GM23338 (cell line): ENCODE results near the gene TAGLN3. TPM values are rescaled to one million over a fixed set of nuclear protein-coding genes. Genes with fewer than 3 reads are reported as not detected.

ENCODE experiments used
- ATAC-seq: fragments of 200-7000 bp; cut with Tn5 transposase; 3 replicates; pipeline ENCODE4 v1.9.1; 2020
- DNase-seq: peaks from one replicate; pipeline ENCODE4 v3.0.0-alpha.2; 2015; ENCODE audit warnings: low spot score
- H2AFZ ChIP-seq: fragments of 200-600 bp; sonication (generic); 2 replicates; pipeline ENCODE4 v1.8.0; 2016; ENCODE audit warnings: antibody characterized with exemption, mild to moderate bottlenecking, moderate library complexity
- H3F3A ChIP-seq: fragments of 200-600 bp; sonication (generic); replicated peaks from 2 replicates; pipeline ENCODE4 v1.8.0; 2017; ENCODE audit warnings: antibody characterized with exemption, mixed run types, low read depth
- H3K27ac ChIP-seq: fragments of 200-600 bp; sonication (generic); 2 replicates; pipeline ENCODE4 v1.6.1; 2016; ENCODE audit warnings: low read depth
- H3K27me3 ChIP-seq: fragments of 200-600 bp; sonication (generic); 2 replicates; pipeline ENCODE4 v1.8.0; 2016; ENCODE audit warnings: mild to moderate bottlenecking, mixed run types, moderate library complexity; ENCODE audit not compliant: insufficient read depth
- H3K36me3 ChIP-seq: fragments of 200-600 bp; sonication (generic); 2 replicates; pipeline ENCODE4 v1.8.0; 2016; ENCODE audit warnings: mild to moderate bottlenecking; ENCODE audit not compliant: insufficient read depth
- H3K4me1 ChIP-seq: fragments of 200-600 bp; sonication (generic); 2 replicates; pipeline ENCODE4 v1.8.0; 2016; ENCODE audit warnings: mild to moderate bottlenecking, moderate library complexity; ENCODE audit not compliant: insufficient read depth
- H3K4me2 ChIP-seq: fragments of 200-600 bp; sonication (generic); 2 replicates; pipeline ENCODE4 v1.7.1; 2017; ENCODE audit warnings: mixed run types
- H3K4me3 ChIP-seq: fragments of 200-600 bp; sonication (generic); 2 replicates; pipeline ENCODE4 v1.6.1; 2016; ENCODE audit warnings: mixed run types
- H3K79me2 ChIP-seq: fragments of 200-600 bp; sonication (generic); replicated peaks from 2 replicates; pipeline ENCODE4 v1.8.0; 2017; ENCODE audit warnings: mild to moderate bottlenecking; ENCODE audit not compliant: insufficient read depth
- H3K9me2 ChIP-seq: fragments of 200-600 bp; sonication (generic); 2 replicates; pipeline ENCODE4 v1.8.0; 2017; ENCODE audit not compliant: insufficient read depth
- H4K20me1 ChIP-seq: fragments of 200-600 bp; sonication (generic); replicated peaks from 2 replicates; pipeline ENCODE4 v1.8.0; 2017; ENCODE audit warnings: mild to moderate bottlenecking; ENCODE audit not compliant: insufficient read depth
- H3K27ac Mint-ChIP-seq: 2 replicates; pipeline ENCODE4 v1.8.0; 2020; ENCODE audit warnings: inconsistent platforms, mild to moderate bottlenecking, moderate library complexity, mixed read lengths
- H3K27me3 Mint-ChIP-seq: 3 replicates; pipeline ENCODE4 v1.8.0; 2022; ENCODE audit warnings: low read depth, mild to moderate bottlenecking, moderate library complexity, mixed read lengths, inconsistent platforms; ENCODE audit not compliant: insufficient read depth, poor library complexity
- H3K36me3 Mint-ChIP-seq: 3 replicates; pipeline ENCODE4 v1.8.0; 2021; ENCODE audit warnings: low read depth, mild to moderate bottlenecking, inconsistent platforms, moderate library complexity, mixed read lengths
- H3K4me1 Mint-ChIP-seq: 3 replicates; pipeline ENCODE4 v1.8.0; 2020; ENCODE audit warnings: mild to moderate bottlenecking, inconsistent platforms, mixed read lengths
- H3K4me3 Mint-ChIP-seq: 3 replicates; pipeline ENCODE4 v1.8.0; 2021; ENCODE audit warnings: moderate library complexity, mild to moderate bottlenecking, inconsistent platforms, mixed read lengths
- H3K9me3 Mint-ChIP-seq: 3 replicates; pipeline ENCODE4 v1.8.0; 2020; ENCODE audit warnings: moderate library complexity, mild to moderate bottlenecking, inconsistent platforms, mixed read lengths
- CREB1 ChIP-seq: fragments of 250-450 bp; sonication (Bioruptor Pico); IDR thresholded peaks from 2 replicates; pipeline ENCODE4 v1.5.0; 2020; ENCODE audit warnings: low read depth, mild to moderate bottlenecking, moderate library complexity
- CTCF ChIP-seq, 2 experiments: fragments of 200-600 bp in 1 of 2; sonication (generic) in 1 of 2; conservative IDR thresholded peaks; 2 replicates each; pipeline versions ENCODE4 v1.5.1 to v1.6.1; 2016 to 2017; ENCODE audit warnings: antibody characterized with exemption in 2 of 2, low read depth in 2 of 2, mild to moderate bottlenecking in 2 of 2, moderate library complexity in 1 of 2
- ETS1 ChIP-seq: IDR thresholded peaks from 2 replicates; pipeline ENCODE4 v1.6.1; 2016; ENCODE audit warnings: antibody characterized with exemption
- EZH2 ChIP-seq: fragments of 200-600 bp; sonication (generic); IDR thresholded peaks from one replicate; pipeline ENCODE4 v1.8.0; 2017; ENCODE audit warnings: antibody characterized with exemption, mild to moderate bottlenecking, low read depth; ENCODE audit not compliant: unreplicated experiment
- EZH2phosphoT487 ChIP-seq: fragments of 200-600 bp; sonication (generic); IDR thresholded peaks from one replicate; pipeline ENCODE4 v1.8.1; 2018; ENCODE audit warnings: antibody characterized with exemption; ENCODE audit not compliant: unreplicated experiment
- JUNB ChIP-seq: IDR thresholded peaks from one replicate; pipeline ENCODE4 v1.6.1; 2016; ENCODE audit warnings: antibody characterized with exemption; ENCODE audit not compliant: unreplicated experiment
- NANOG ChIP-seq: IDR thresholded peaks from 2 replicates; pipeline ENCODE4 v1.6.1; 2016; ENCODE audit warnings: antibody characterized with exemption, borderline replicate concordance
- POLR2AphosphoS5 ChIP-seq: IDR thresholded peaks from 2 replicates; pipeline ENCODE4 v1.6.1; 2016; ENCODE audit warnings: antibody characterized with exemption, low read depth
- REST ChIP-seq: IDR thresholded peaks from one replicate; pipeline ENCODE4 v1.6.1; 2018; ENCODE audit warnings: antibody characterized with exemption; ENCODE audit not compliant: unreplicated experiment
- STAT1 ChIP-seq: IDR thresholded peaks from one replicate; pipeline ENCODE4 v1.6.1; 2016; ENCODE audit warnings: antibody characterized with exemption; ENCODE audit not compliant: unreplicated experiment
- ZNF114 ChIP-seq: fragments of 250-450 bp; sonication (Bioruptor Pico); IDR thresholded peaks from 2 replicates; pipeline ENCODE4 v1.5.0; 2020; ENCODE audit warnings: mild to moderate bottlenecking, moderate library complexity
- ZNF331 ChIP-seq: fragments of 250-450 bp; sonication (Bioruptor Pico); IDR thresholded peaks from 2 replicates; pipeline ENCODE4 v1.5.0; 2020; ENCODE audit warnings: low read depth, mild to moderate bottlenecking, moderate library complexity
- ZNF462 ChIP-seq: fragments of 250-450 bp; sonication (Bioruptor Pico); IDR thresholded peaks from 2 replicates; pipeline ENCODE4 v1.5.0; 2020; ENCODE audit warnings: mild to moderate bottlenecking, moderate library complexity
- polyA plus RNA-seq: library from polyadenylated mRNA; unstranded; fragments of >200 nt; fragmentation: Nextera tagmentation; extraction: Ambion mirVana; gene quantifications from 2 replicates; pipeline ENCODE4 v1.2.1, GENCODE V29; 2016
- total RNA-seq: library from RNA; depleted of rRNA; stranded (reverse); fragments of >200 nt; shearing (Covaris generic); gene quantifications from 2 replicates; pipeline ENCODE4 v1.2.3, GENCODE V29; 2014

The TAGLN3 gene
- total and polyA plus RNA-seq, 2 experiments from 2014 or later: 6.8 to 12.6 TPM

- H3K27ac Mint-ChIP-seq: no peak overlapping the region
- H3K4me3 Mint-ChIP-seq: no peak overlapping the region
- peaks cover 2% of the 10 kb centered on the region; the same call in 1 of the 3 replicates for H3K36me3 Mint-ChIP-seq
- ATAC-seq: no peak
- no peaks in the 10 kb centered on the region; the same call in 1 of the 3 replicates for H3K4me1 Mint-ChIP-seq
- H3K4me1 ChIP-seq: no peaks in the 10 kb centered on the region
- peaks cover 3% of the 10 kb centered on the region for H3K27me3 Mint-ChIP-seq
- H3K9me3 Mint-ChIP-seq: no peaks in the 10 kb centered on the region
- TF ChIP-seq POLR2AphosphoS5 (no peak), CREB1 (CRISPR knock-in tag) (no peak), ZNF114 (CRISPR knock-in tag) (no peak), EZH2 (no peak), ZNF331 (CRISPR knock-in tag) (no peak), EZH2phosphoT487 (no peak), ZNF462 (no peak), CTCF (conservative IDR thresholded peaks at IDR 0.05; ENCODE audit: low read depth in 2 of 2) (no peak), STAT1 (no peak), REST (no peak), NANOG (no peak), JUNB (no peak), ETS1 (no peak)
- H3K27me3 ChIP-seq: no peaks in the 10 kb centered on the region
- H3F3A ChIP-seq: no peaks in the 10 kb centered on the region
- no peak for DNase-seq
- no peaks in the 10 kb centered on the region for H3K79me2 ChIP-seq
- H2AFZ ChIP-seq: no peak overlapping the region
- no peak overlapping the region for H3K4me3 ChIP-seq
- H3K27ac ChIP-seq: no peak overlapping the region
- no peaks in the 10 kb centered on the region for H3K36me3 ChIP-seq
- no peak overlapping the region for H3K4me2 ChIP-seq
- H3K9me2 ChIP-seq: no peaks in the 10 kb centered on the region
- H4K20me1 ChIP-seq: no peaks in the 10 kb centered on the region
Observed at GRCh38 chr3:111972891-111973290, 25.8 kb upstream of the TAGLN3 start.
